Parathyroid adenoma (tissue), 2 donors: ENCODE data around the gene MGMT.

ENCODE experiments used
- H2AFZ ChIP-seq: fragments of 300-600 bp; sonication (generic); one replicate; pipeline ENCODE4 v1.7.0; 2017; ENCODE audit warnings: antibody characterized with exemption, mild to moderate bottlenecking
- H3K27ac ChIP-seq: fragments of 300-600 bp; sonication (generic); one replicate; pipeline ENCODE4 v1.7.0; 2017
- H3K27me3 ChIP-seq: fragments of 300-600 bp; sonication (generic); one replicate; pipeline ENCODE4 v1.7.0; 2017; ENCODE audit warnings: low read length; ENCODE audit not compliant: control insufficient read depth, insufficient read depth
- H3K36me3 ChIP-seq: fragments of 300-600 bp; sonication (generic); one replicate; pipeline ENCODE4 v1.7.0; 2017; ENCODE audit warnings: low read length; ENCODE audit not compliant: control insufficient read depth, insufficient read depth
- H3K4me1 ChIP-seq: fragments of 300-600 bp; sonication (generic); one replicate; pipeline ENCODE4 v1.7.0; 2017; ENCODE audit warnings: control low read depth
- H3K4me2 ChIP-seq: fragments of 300-600 bp; sonication (generic); one replicate; pipeline ENCODE4 v1.7.0; 2017; ENCODE audit warnings: low read length
- H3K4me3 ChIP-seq: fragments of 300-600 bp; sonication (generic); one replicate; pipeline ENCODE4 v1.7.0; 2017; ENCODE audit warnings: low read depth, low read length
- H3K79me2 ChIP-seq: fragments of 300-600 bp; sonication (generic); one replicate; pipeline ENCODE4 v1.7.0; 2017; ENCODE audit warnings: control low read depth
- H3K9ac ChIP-seq: fragments of 300-600 bp; sonication (generic); one replicate; pipeline ENCODE4 v1.7.0; 2017; ENCODE audit warnings: mild to moderate bottlenecking
- H3K9me3 ChIP-seq: fragments of 300-600 bp; sonication (generic); one replicate; pipeline ENCODE4 v1.7.0; 2017; ENCODE audit warnings: low read length; ENCODE audit not compliant: control insufficient read depth
- CTCF ChIP-seq: fragments of 300-600 bp; sonication (generic); IDR thresholded peaks from one replicate; pipeline ENCODE4 v1.7.0; 2017; ENCODE audit warnings: antibody characterized with exemption, mild to moderate bottlenecking
- donor health status: primary hyperparathyroidism.

Gene MGMT

GRCh38 chr10:129523031-129523722 lies 56.1 kb downstream of the MGMT start:
- no peak overlapping the region for H3K4me2 ChIP-seq
- no peak for TF ChIP-seq CTCF
- H3K36me3 ChIP-seq = no peaks in the 10 kb centered on the region
- no peak overlapping the region for H3K27ac ChIP-seq
- no peaks in the 10 kb centered on the region for H3K27me3 ChIP-seq
- H3K79me2 ChIP-seq = no peaks in the 10 kb centered on the region
- no peaks in the 10 kb centered on the region for H3K9me3 ChIP-seq
- no peak overlapping the region for H3K4me3 ChIP-seq
- H3K9ac ChIP-seq = no peak overlapping the region
- H3K4me1 ChIP-seq = no peaks in the 10 kb centered on the region
- H2AFZ ChIP-seq = no peak overlapping the region

- Histone ChIP-seq H3K4me1 (no peaks in the 10 kb centered on the region), H3K36me3 (no peaks in the 10 kb centered on the region), H3K27ac (no peak overlapping the region), H2AFZ (no peak overlapping the region), H3K9ac (no peak overlapping the region), H3K4me2 (no peak overlapping the region), H3K79me2 (no peaks in the 10 kb centered on the region), H3K27me3 (no peaks in the 10 kb centered on the region), H3K4me3 (no peak overlapping the region), H3K9me3 (no peaks in the 10 kb centered on the region)
- no peak for TF ChIP-seq CTCF
These were observed 56.8 kb downstream of the MGMT start for GRCh38 chr10:129523723-129524316.

GRCh38 chr10:129524936-129525335 lies 57.9 kb downstream of the MGMT start:
- H3K4me3 ChIP-seq = no peak overlapping the region

GRCh38 chr10:129525401-129525801 lies 58.4 kb downstream of the MGMT start:
- Histone ChIP-seq H3K4me1 (no peaks in the 10 kb centered on the region), H3K79me2 (no peaks in the 10 kb centered on the region), H2AFZ (no peak overlapping the region), H3K36me3 (no peaks in the 10 kb centered on the region), H3K9ac (no peak overlapping the region), H3K4me3 (no peak overlapping the region), H3K27me3 (no peaks in the 10 kb centered on the region), H3K9me3 (no peaks in the 10 kb centered on the region), H3K27ac (no peak overlapping the region), H3K4me2 (no peak overlapping the region)
- TF ChIP-seq CTCF = no peak

More at GRCh38 chr10:129524936-129525335, 57.9 kb downstream of the MGMT start:
- H3K36me3 ChIP-seq = no peaks in the 10 kb centered on the region
- H3K4me2 ChIP-seq = no peak overlapping the region
- no peak overlapping the region for H3K27ac ChIP-seq
- no peaks in the 10 kb centered on the region for H3K27me3 ChIP-seq
- H3K4me1 ChIP-seq = no peaks in the 10 kb centered on the region
- H2AFZ ChIP-seq = no peak overlapping the region
- H3K9ac ChIP-seq = no peak overlapping the region
- no peaks in the 10 kb centered on the region for H3K79me2 ChIP-seq
- no peak for TF ChIP-seq CTCF
- no peaks in the 10 kb centered on the region for H3K9me3 ChIP-seq

- H3K9me3 ChIP-seq = no peaks in the 10 kb centered on the region
- H3K27ac ChIP-seq = no peak overlapping the region
- H3K36me3 ChIP-seq = no peaks in the 10 kb centered on the region
- H3K4me1 ChIP-seq = no peaks in the 10 kb centered on the region
- no peak overlapping the region for H3K4me3 ChIP-seq
- no peaks in the 10 kb centered on the region for H3K79me2 ChIP-seq
- TF ChIP-seq CTCF = no peak
- no peak overlapping the region for H3K9ac ChIP-seq
- no peak overlapping the region for H2AFZ ChIP-seq
- no peaks in the 10 kb centered on the region for H3K27me3 ChIP-seq
- no peak overlapping the region for H3K4me2 ChIP-seq
These were observed 59.9 kb downstream of the MGMT start for GRCh38 chr10:129526943-129527342.
